SHP77 treated with DMSO at 0.1 percent for 48 hours (cell line): Measurements from ENCODE around the gene FAM78A.
"Not testable (repeated sequence)": the region's sequence is repeated elsewhere in the genome, so short reads cannot be mapped to it uniquely, and the experiment has no call there.

Source experiments
- DNase-seq: peaks from one replicate; lab custom pipeline; 2025; lab: John Stamatoyannopoulos, UW

FAM78A gene

DNA sequence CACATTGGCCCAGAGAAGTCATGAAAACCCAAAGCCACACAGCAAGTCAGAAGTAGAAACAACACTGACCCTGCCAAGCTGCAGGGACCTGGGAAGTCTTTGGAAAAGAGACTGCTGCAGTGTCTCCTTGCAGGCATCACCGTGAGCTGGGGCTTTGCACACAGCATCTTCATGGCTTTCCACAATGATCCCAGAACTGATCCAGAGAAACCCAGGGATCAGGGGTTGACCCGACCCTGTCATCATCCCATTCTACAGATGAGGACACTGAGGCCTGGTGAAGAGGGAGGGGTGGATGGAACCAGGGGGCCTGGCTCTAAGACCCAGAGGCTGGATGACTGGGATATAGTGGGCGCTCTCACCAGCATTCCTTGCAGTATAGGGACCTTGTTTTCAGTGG, 4.3 kb upstream of the FAM78A start:
- DNase-seq = no peak

DNA sequence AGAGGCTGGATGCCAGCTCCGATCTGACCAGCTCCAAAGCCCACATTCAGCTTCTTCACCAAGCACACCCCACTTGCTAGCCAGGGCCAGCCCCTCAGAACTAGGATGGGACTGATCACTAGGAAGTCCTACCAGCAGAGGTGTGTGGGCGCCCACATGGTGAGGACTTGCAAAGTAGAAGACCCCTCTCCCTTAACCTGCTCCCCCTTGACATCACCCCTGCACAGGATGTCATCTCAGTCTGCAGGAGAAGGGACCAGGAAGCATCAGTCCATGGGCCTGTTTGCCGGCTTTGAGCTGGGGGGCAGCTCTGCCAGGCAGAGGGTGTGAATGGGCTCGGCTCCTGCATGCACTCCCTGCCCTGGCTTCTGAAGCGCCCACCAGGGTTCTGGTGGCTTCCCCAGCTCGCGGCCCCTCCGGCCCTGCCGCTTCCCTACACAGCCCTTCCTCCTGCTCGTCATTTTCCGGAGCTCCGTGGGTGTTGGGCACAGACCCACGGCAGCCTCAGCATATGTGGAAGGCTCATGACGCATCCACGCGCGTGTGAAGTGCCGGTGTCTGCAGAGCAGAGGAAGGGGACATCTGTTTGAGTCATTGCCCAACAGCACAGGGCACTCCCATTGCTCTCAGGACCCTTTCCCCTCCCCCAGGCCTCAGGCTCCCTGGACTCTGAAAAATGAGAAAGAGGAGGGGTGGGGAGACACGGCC, 3.7 kb upstream of the FAM78A start:
- no peak for DNase-seq

DNA sequence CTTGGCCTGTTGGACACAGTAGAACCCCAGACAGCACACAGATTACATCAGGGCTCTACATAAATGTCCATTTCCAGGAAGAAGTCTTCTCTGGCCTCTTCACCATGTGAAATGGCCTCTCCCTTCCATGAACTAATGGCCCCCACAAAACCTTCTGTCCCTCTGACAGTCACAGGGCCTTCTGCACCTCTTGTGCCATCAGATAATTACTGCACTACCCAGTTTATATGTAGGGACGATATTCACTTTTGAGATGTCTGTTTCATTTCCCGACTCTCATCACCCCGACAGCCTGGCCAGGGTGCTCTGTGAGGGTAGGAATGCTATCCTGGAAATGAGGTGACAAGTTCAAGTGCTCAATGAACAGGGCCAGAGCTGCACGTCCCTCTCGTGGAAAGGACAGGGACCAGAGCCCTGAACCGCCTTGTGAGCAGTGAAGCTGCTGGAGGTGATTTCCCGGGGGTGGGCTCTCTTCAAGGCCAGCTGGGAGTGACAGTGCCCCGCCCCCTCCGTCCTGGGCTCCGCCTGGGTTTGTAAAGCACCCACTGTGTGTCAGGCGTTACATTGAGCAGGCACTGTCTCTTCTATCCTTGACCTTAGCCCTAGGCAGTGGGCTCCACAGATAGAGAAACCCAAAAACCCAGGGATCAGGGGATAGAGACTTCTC, 3.0 kb upstream of the FAM78A start:
- no peak for DNase-seq

DNA sequence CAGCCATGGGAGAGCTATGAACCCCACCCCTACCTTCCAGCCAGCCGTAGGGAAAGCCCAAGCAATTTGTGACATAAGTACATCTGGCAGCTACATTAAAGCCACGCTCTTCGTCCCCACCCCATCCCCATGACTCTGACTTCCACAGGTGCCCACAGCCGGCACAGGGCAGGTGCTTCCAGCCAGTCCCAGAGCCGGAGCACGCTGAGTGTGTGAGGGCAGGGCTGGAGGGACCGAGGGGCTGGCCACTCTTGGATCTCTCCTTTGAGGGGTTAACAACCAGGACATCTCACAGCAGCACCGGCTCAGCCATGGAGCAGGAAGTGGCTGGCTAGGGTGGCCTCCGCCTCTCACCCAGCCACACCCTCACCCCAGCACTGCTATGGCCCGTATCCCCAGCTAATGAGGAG, 2.4 kb upstream of the FAM78A start:
- DNase-seq = no peak

DNA sequence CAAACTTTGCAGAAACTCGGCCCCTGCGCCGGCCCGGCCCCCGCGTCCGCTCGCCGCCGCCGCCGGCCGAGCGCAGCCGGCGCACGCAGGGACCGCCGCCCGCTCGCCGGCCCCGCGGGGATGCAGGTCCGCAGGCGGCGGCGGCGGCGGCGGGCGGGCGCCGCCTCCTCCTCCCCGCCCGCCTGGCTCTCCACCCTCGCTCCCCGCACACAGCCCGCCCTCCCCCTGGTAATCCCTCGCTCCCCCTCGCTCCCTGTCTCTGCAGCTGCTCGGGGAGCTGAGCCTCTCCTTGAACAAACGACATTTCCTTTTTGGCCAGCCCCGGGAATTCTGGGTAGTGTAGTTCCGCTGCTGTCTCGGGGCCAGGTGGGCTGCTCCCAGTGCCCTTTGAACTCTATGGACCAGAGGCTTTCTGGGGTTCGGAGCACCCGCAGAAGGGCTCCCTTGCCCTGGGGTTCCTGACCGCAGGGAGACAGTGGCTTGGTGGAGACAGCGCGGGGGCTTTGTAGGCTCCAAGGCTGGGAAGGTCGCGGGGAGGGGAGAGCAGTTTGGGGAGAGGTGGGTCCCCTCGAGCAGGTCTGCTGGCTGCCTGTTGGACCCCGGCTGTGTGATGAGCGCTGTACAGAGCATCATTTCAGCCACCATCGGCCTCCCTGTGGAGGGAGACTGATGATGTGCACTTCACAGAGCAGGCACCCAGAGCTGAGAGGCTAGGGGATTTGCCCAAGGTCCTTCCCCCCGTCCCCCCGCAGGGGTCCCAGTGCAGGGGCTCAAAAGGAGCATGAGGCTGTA, 1.8 kb upstream of the FAM78A start:
- peak; percentile 69 for DNase-seq

DNA sequence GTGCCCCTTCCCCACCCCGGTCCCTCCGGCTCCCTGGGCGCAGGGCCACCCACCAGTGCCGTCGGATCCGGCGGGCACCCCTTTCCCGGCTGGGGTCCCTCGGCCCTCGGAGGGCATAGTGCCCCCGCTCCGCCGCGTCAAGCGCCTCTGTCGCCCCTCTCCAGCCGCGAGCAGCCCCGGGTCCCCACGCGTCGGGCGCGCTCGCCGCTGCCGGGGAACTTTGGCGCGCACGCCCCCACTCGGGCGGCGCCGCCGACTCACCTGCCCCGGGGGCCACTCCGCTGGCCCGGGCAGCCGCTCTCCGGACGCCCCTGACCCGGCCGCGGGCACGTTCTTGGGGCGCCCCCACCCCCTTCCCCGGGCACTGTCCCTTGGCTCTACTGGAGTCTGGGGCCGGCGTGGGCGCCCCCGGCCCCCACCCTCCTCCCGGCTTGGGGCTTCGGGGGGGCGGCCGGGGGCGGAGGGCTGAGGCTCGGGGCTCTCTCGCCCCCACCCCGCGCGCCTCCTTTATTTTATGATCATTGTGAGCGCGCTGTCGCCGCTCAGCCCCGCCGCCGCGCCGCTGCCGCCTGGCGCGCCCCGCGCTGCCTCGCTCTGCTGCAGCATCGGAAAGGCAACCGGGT, 1.1 kb upstream of the FAM78A start:
- no peak for DNase-seq

DNA sequence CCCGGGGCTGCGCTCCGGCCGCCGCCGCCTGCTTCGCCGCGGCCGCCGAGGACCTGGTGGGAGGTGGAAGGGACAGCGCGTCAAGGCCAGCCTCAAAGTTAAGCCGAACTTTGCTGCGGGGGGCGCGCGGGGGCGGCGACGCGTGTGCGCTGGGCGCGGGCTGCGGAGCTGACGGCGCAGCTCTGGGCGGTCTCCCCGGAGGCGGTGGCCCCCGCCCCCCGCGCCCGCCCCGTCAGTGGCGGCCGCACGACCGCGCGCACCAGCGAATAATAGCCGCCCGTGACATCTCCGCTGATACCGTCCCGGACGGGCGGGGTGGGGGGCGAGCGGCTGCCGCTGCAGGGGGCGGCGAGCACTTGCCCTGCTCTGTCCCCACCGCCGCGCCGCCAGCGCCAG, 579 bp upstream of the FAM78A start:
- no peak for DNase-seq

DNA sequence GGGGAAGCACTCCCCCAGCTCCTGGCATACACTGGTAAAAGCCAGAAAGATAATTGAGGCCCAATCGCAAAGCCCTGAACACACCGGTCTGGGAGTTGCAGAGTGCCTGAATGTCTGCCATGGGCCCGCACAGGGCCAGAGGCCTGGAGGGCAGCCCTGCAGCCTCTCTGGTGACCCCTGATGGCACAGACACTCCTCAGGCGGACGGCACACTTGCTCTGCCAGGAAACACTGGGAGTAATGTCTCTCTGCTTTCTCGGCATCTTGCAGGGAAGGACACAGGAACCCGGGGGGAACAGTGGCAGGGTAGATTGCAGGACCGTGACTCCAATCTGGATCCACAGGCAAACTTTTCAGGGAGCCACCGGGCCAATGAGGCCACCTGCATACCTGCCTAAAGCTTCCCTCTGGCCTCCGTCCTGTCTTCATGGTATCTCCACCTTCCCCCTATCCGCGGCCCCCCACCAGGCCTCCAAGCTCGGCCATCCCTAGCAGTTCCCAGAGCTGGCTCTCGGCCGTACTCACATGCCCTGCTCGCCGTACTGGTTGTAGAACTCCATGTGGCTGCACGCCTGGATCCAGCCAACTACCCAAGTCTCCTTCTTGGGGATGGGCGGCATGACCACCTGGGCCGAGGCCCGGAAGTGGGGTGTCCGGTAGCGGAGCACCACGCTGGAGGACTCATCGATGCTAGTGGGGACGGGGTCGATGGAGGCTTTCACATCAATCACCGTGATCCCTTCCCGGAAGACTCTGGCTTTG, 797 bp downstream of the FAM78A start:
- no peak for DNase-seq

DNA sequence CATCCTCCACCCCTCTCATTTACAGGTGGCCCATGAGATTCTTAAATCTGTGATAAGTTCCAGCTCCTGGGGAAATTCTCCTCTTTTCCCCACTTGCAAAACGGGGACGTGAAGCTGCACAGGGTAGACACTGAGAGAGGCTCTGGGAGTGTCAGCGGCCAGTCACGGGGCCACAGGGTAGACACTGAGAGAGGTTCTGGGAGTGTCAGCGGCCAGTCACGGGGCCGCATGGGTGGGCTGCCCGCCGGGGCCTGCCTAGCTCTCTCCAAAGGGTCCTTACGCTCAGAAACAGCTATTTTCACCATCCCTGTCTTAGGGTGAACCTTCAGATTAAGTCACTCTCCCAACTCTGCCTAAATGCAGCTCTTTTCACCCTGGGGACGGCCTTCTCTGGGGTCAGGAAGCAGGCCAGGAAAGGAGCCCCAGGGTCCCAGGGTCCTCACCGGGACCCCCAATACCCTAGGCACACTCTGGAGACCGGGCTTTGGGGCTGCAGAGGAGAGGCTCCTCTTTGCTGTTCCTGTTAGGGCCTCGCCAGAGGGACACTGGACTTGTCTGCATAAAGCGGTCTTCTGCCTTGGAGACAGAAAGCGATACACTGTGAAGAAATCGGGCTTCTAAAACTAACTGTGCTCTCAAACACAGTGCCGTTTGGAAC, 1.5 kb downstream of the FAM78A start:
- DNase-seq = no peak

DNA sequence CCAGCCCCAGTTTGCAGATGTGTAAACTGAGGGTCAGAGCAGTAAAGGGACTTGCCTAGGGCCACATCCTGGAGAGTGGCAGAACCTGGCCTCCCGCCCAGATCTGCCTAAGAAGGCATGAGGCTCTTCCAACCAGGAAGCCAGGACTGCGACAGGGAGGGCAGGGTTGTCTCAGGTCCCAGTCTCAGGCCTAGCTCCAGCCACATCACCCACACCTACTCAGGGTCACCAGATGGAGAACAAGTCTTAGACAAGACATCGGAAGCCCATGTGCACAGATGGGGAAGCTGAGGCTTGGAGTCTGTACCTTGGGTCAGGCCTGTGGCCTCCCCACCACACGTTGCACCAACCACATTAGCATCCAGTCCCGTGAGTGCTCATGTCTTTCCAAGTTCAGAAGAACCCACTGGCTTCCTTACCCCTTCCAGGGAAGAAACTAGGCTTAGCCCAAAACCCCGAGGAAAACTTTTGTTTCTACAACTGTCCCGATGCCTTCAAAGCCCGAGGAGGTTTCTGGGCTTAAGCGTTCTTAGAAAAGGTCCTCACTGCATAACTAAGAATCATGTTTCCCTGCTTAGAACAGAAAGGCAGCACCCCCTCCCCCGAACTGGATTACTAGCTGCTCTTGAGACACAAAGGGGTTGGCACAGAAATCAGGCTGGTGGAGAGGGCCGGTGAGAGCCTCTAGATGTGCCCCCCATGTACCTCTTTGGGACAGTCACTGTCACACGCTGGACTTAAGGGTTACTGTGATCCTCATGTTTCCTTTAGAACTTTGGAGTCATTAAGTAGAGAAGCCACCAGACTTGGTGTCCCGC, 2.2 kb downstream of the FAM78A start:
- no peak for DNase-seq

DNA sequence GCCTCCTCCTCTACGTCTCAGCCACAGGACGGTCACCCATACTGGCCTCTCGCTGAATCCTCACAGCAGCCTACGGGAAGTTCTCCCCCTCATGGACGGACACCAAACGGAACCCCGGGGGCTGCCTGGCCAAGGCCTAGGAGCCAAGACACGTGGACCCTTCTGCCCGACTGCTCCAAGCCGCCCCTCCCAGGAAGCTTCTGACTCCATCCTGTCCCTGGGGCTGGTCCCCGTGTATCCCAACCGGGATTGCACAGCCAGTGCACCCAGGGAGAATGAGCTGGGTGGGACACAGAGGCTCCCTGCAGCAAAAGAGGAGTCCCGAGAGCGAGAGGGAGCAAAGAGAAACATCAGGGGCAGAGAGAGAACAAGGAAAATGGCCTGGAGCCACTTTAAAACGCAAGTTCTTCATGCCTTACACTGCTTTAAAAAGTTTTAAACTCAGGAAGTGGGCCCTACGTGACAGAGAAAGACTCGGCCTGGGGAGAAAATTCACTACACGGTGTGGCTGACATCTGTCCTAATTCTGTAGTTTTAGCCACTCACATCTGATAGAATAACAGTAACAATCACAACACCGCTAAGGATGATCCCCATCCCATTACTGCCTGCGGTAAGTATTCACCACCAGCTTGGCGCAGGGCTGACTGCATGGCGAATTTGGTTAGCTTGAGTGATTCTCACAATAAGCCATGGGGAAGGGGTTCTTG, 3.0 kb downstream of the FAM78A start:
- no peak for DNase-seq

DNA sequence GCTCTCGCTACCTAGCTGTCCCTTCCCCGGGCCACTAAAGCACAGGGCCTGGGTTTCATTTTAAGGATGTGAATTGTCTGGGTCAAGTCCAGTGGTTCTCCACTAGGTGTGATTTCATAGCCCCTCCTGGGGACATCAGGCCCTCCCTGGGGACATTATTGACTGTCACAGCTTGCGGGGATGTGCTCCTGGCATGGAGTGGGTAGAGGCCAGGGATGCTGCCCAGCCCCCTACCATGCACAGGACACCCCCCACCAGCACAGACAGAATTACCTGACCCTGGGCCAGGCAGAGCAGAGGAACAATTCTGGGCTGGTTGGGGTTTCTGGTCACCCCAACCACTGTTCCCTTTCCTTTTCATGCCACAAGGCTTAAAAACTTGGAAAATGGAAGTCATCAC, 4.1 kb downstream of the FAM78A start:
- DNase-seq = no peak

DNA sequence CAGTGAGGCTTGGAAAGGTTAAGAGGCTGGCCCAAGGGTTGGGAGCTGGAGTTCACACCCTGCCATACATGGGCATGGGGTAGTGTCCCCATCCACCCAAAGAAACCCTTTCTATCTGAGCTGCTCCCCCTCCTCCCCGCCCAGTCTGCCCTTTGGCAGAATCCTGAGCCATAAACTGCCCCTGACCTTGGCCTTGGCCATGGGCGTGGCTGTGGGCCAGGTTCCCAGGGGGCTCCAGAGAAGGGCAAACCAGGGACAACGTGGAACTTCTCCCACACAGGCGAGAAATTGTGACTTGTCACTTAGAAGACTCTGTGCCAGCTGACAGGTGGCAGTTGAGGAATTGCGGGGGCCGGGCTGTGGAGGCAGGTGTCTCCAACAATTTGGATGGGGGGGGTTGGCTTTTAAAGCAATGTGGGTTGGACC, 4.8 kb downstream of the FAM78A start:
- DNase-seq = no peak

DNA sequence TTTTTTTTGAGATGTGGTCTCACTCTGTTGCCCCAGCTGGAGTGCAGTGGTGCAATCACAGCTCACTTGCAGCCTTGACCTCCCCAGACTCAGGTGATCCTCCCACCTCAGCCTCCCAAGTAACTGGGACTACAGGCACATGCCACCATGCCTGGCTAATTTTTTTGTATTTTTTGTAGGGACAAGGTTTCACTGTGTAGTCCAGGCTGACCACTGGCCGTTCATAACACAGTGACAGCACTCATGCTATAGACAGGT, 5.4 kb downstream of the FAM78A start:
- not testable (repeated sequence) for DNase-seq

DNA sequence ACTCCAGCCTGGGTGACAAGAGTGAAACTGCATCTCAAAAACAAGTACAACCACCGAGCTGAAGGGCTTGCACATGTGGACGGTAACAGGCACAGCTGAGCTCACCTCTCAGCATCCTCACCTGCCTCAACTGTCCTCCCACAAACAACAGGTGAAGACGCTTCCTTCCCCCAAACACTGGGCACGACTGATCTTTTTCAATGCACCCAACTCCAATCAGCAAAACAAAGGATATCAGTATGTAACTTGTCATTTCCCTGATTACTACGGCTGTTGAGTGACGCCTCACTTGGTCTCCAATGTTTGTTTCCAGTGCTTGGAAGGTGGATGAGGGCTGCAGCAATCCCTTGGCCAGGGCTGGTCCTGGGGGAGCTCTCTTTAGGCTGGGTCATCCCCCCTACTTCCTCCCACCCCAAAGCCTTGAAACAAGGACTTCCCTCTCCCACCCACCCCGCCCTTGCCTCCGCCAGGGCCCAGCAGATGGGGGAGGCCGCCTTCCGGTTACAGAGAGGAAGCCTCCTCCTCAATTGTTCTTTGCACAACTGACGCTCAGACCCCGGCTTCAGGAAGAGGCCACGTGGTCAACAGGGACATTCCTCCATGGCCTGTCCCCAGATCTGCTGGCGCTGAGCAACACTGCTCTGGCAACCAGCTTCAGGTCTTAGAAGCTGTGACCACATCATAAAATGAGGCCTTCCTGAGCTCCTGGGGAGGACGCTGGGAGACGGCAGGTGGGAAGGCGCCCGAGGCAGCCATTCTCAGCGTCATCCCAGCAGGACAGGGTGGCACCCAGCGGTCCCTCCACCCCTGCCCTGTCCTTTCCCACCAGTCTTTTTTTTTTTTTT, 5.9 kb downstream of the FAM78A start:
- no peak for DNase-seq

DNA sequence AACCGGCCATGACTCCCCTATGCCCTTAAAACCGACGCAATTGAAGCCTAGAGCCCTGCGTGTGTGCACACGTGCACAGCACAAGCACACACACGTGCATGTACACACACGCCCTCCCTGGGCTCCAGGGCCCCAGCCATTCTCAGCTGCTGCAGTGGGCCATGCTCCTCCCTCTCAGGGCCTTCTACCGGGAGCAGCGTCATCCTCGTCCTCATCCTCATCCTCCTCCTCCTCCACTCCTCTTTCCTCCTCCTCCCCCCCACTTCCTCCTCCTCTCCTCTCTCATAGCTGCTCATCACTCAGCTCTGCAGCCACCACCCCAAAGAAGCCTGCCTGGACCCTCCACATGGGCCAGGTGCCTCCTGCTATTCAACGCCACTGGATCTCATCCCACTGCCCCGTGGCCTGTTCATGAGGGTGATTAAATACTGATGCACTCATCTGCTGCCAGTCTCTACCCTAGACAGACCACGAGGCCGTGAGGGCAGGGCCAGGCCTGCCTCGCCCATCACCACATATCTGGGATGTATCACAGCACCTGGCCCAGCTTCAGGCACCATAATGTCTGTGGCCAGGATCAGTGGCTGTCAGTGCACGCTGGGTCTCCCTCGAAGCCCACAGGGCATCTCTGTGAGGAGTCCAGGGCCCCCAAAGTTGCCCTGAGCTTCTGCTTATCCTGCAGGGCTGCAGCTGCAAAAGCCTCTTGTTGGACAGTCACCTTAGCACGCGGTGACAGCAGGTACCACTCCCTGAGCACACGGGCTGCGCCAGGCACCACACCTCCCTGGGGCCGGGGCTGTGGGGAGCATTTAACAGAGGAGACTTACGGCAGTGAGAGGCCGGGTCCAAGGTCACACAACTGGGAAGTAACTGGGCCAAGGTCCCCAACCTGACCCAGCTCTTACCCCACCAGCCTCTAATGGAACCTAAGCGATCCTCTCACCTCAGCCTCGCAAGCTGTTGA, 9.8 kb downstream of the FAM78A start:
- DNase-seq = no peak

DNA sequence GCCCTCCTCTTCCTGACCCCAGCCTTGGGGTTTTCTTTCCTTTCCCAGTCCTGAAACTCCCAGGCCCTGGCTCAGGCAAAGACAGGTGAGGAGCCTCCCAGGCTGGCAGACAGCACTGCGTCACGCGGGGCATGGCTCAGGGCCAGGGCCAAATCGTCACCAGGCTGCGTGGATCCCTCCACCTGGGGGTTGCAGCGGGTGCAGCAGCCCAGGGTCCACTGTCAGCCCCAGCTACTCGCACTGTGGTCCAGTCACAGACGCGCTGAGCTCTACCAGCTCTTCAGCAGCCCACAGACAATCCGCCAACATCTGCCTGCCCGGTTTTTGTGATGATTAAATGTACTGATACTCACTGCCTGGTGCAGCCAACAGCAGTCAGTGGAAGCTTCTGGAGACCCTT, 12.1 kb downstream of the FAM78A start:
- DNase-seq = no peak

DNA sequence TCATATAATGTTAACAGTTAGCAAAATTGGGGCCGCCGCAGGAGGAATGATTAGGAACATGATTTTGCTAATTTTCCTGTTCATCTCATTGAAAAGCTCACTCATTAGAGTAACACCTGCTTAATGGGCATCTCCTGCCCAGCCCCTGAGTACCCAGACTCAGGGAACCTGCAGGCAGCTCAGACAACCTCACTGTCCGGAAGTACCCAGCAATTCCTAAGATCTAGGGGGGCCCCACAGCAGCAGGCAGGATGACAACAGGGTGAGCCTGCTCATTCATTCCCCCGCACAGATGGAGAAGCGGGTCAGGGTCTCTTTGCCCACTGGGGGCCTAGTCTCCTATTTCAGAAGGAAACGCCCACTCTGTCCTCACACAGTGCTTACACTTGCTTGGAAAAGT, 12.6 kb downstream of the FAM78A start:
- DNase-seq = no peak
